ENCODE results near the gene CD52. TPM values are rescaled to one million over a fixed set of nuclear protein-coding genes. Genes with fewer than 3 reads are reported as not detected.

The CD52 gene
- total RNA-seq, 2 donors from 2014 or later, result 2.7 TPM; not detected in 1

DNA sequence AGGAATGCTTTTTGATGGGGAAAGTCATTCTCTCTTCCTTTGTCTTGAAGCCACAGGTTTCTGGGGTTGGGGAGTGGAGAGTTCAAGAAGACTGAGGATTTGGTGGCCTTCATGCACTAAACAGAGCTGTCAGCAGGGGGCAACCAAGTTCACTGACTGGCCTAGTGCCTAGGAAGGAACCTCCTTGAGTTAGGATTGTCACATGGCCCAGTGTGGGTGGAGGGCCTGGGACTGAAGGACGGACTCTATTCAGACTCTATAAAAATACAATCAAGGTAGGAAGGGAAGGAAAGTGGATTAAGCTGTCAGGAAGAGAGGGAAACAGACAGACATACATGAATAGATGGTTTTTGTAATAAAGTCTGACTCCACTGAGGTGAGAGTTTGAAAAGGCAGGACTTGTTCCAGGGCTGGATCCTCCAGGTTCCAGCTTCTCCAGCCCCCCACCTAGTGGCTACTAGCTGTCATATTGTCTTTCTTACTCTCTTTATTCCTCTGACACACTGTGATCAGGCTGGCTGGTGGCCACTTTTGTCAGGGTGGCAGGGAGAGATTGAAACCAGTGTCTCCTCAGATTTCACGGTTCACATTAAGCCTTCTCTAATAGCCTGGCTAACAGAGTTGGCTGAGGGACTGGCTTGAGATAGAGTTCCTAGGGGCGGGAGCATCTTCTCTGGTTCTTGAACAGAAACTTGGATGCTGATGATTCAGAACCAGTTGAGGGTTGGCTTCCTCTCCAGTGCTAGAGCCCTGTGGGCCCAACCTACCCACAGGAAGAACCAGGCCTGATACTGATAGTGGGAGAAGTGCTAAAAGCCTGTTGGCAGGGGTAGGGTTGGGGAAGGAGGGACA is 42.0 kb upstream of the CD52 start:
- DNase-seq (ENCODE audit: low spot score) (peak; percentile 62), ATAC-seq (ENCODE audit: insufficient number of reproducible peaks, low FRiP score, low read depth) (peak; percentile 27)
- no peaks in the 10 kb centered on the region for H3K9me3 ChIP-seq
- H3K27ac ChIP-seq, result peak overlapping the region; percentile 7 to 98
- H3K27me3 ChIP-seq (replicated peaks; ENCODE audit: insufficient read depth), result no peaks in the 10 kb centered on the region
- TF ChIP-seq, protein P1, sequence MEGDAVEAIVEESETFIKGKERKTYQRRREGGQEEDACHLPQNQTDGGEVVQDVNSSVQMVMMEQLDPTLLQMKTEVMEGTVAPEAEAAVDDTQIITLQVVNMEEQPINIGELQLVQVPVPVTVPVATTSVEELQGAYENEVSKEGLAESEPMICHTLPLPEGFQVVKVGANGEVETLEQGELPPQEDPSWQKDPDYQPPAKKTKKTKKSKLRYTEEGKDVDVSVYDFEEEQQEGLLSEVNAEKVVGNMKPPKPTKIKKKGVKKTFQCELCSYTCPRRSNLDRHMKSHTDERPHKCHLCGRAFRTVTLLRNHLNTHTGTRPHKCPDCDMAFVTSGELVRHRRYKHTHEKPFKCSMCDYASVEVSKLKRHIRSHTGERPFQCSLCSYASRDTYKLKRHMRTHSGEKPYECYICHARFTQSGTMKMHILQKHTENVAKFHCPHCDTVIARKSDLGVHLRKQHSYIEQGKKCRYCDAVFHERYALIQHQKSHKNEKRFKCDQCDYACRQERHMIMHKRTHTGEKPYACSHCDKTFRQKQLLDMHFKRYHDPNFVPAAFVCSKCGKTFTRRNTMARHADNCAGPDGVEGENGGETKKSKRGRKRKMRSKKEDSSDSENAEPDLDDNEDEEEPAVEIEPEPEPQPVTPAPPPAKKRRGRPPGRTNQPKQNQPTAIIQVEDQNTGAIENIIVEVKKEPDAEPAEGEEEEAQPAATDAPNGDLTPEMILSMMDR (IDR thresholded peaks at IDR 0.05), result peak; percentile 88
- H3K4me1 ChIP-seq (ENCODE audit: control insufficient read depth in 1 of 2, low read depth in 2 of 2), result peaks cover 21 to 47% of the 10 kb centered on the region in 2 donors
- no peaks in the 10 kb centered on the region for H3K36me3 ChIP-seq
- H3K4me3 ChIP-seq, result peak overlapping the region; percentile 3

DNA sequence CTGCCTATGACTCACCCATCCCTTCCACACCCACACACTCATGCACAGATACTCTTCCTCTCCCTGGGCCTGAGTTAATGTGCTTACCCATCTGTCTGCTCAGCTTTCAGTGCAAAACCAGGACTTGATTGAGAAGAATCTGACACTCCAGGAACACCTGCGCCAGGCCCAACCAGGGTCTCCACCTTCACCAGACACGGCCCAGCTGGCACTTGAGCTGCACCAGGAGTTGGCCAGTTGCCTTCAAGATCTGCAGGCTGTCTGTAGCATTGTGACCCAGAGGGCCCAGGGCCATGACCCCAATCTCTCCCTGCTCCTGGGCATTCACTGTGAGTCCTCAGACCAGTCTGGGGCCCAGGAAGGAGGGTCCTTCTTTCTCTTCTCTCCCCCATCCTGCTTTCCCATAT is 41.3 kb upstream of the CD52 start:
- TF ChIP-seq, protein P1 (IDR thresholded peaks at IDR 0.05), result no peak
- H3K27me3 ChIP-seq (replicated peaks; ENCODE audit: insufficient read depth), result no peaks in the 10 kb centered on the region

GRCh38 chr1:26277261-26277661 is 40.5 kb upstream of the CD52 start:
- ATAC-seq (ENCODE audit: insufficient number of reproducible peaks, low FRiP score, low read depth), result no peak
- DNase-seq (ENCODE audit: low spot score), result no peak
- Histone ChIP-seq H3K36me3 (no peaks in the 10 kb centered on the region), H3K4me1 (ENCODE audit: control insufficient read depth in 1 of 2, low read depth in 2 of 2) (peaks cover 34 to 62% of the 10 kb centered on the region in 2 donors), H3K27ac (peak overlapping the region; percentile 94 to 98), H3K9me3 (no peaks in the 10 kb centered on the region), H3K27me3 (replicated peaks; ENCODE audit: insufficient read depth) (no peaks in the 10 kb centered on the region), H3K4me3 (no peak overlapping the region)
- TF ChIP-seq, protein P1 (IDR thresholded peaks at IDR 0.05), result no peak

More for the DNA sequence above, 41.3 kb upstream of the CD52 start:
- DNase-seq (ENCODE audit: low spot score), result no peak
- Histone ChIP-seq H3K36me3 (no peaks in the 10 kb centered on the region), H3K9me3 (no peaks in the 10 kb centered on the region), H3K27ac (peak overlapping the region; percentile 7 to 98), H3K4me3 (no peak overlapping the region), H3K4me1 (ENCODE audit: control insufficient read depth in 1 of 2, low read depth in 2 of 2) (peaks cover 27 to 53% of the 10 kb centered on the region in 2 donors)
- no peak for ATAC-seq (ENCODE audit: insufficient number of reproducible peaks, low FRiP score, low read depth)

GRCh38 chr1:26277719-26278118 is 40.0 kb upstream of the CD52 start:
- no peaks in the 10 kb centered on the region for H3K9me3 ChIP-seq
- H3K4me3 ChIP-seq, result no peak overlapping the region
- DNase-seq (ENCODE audit: low spot score), result no peak
- peak overlapping the region; percentile 94 to 98 for H3K27ac ChIP-seq
- no peaks in the 10 kb centered on the region for H3K36me3 ChIP-seq
- H3K27me3 ChIP-seq (replicated peaks; ENCODE audit: insufficient read depth), result no peaks in the 10 kb centered on the region
- no peak for ATAC-seq (ENCODE audit: insufficient number of reproducible peaks, low FRiP score, low read depth)
- TF ChIP-seq, protein P1 (IDR thresholded peaks at IDR 0.05), result no peak
- peaks cover 34 to 66% of the 10 kb centered on the region in 2 donors for H3K4me1 ChIP-seq (ENCODE audit: control insufficient read depth in 1 of 2, low read depth in 2 of 2)

DNA sequence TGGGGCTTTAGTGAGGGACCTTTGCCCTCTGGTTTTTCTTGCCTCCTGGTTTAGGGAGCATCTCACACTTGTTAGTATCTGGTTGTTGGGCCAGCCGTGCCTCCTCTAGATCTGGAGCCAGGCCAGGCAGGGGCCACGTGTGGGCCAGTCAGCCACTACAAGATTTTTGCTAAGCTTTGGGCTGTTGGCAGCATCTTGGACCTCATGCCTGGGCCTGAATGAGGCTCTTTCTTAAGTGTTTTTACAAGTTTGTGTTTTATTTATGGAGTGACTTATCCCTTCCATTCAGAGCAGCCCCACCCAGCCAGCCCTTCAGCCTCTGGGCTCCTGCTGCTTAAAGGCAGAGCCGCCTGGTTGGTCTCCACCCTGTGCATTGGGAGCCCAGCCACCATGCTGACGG is 39.5 kb upstream of the CD52 start:
- peaks cover 34 to 66% of the 10 kb centered on the region in 2 donors for H3K4me1 ChIP-seq (ENCODE audit: control insufficient read depth in 1 of 2, low read depth in 2 of 2)
- H3K4me3 ChIP-seq, result peak overlapping the region; percentile 89
- ATAC-seq (ENCODE audit: insufficient number of reproducible peaks, low FRiP score, low read depth) (peak; percentile 34), DNase-seq (ENCODE audit: low spot score) (peak; percentile 50)
- TF ChIP-seq, protein P1 (IDR thresholded peaks at IDR 0.05), result no peak
- no peaks in the 10 kb centered on the region for H3K27me3 ChIP-seq (replicated peaks; ENCODE audit: insufficient read depth)
- H3K36me3 ChIP-seq, result no peaks in the 10 kb centered on the region
- H3K27ac ChIP-seq, result peak overlapping the region; percentile 94 to 98
- no peaks in the 10 kb centered on the region for H3K9me3 ChIP-seq

All from thoracic aorta (tissue), 2 donors.